Activated T-helper 1 cell treated with anti-CD3 and anti-CD28 coated beads, Interleukin-2, amount 50 U/mL, for 16 hours (primary cell): ENCODE data around the gene SMCO2.

Experiments used
- DNase-seq, 2 donors: peaks; one replicate each; pipeline ENCODE4 v3.0.0-alpha.2; 2020; ENCODE audit warnings: low read depth in 1 of 2, low spot score in 1 of 2

Gene SMCO2

GRCh38 chr12:27446436-27446835 is at the start of gene SMCO2:
TSS of gene SMCO2 (plus strand) at chr12:27446736. CDS start at chr12:27470632, 23,896 bp downstream.
- DNase-seq: no peak

DNA sequence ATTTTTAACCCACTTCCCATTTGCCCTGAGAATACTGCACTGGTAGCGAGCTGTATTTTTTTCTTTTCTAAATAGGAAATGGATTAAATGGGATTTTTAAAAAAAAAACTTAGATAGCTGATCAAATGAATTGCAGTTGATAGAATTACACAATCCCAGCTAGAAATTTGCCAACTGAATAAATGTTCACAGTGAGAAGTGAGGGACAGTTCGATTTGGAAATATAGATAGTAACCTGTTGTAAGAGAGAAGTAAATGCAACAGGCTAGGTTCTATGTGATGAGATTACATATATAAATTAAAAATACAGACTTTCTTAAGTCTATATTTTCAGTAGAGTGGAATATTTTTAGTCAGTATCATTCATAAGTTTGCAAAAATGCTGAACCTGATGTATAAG is 48.1 kb upstream of the SMCO2 start:
- no peak for DNase-seq

GRCh38 chr12:27399074-27399473 is 47.5 kb upstream of the SMCO2 start:
- DNase-seq: no peak

DNA sequence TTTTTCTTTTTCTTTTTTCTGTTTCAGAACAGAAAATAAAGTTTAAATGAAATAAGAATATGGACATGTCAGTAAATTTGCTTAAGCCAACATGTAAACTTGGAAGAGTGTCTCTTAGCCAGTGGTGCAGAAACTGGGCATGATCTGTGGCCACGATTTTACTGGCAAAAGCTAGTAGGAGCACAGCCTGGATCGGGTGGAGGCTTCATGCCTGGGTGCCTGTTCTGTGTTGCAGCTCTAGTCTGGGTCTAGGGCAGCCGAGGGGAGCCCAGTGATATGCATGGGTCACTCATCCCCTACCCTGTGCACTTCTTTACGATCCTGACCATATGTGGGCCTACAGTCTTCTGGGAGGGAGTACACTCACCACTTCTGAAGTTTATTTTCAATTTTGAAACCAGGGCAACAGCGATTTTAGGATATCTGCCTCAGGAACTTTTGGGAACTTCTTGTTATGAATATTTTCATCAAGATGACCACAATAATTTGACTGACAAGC is 45.6 kb upstream of the SMCO2 start:
- no peak for DNase-seq

DNA sequence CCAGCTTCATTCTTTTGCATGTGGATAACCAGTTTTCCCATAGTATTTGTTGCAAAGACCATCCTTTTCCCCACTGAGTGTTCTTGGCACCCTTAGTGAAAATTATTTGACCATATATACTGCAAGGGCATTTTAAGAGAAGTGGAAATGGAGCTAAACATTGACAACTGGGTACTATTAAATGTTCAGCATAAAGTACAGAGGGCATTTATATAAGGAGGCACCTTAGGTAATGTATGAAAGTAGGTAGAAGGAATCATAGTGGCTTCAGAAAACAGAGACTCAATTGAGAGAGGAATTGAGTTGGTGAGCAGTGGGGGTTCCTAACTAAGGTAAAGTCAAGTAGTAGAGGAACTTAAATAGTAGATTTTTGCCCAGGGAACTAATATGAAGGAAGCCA is 34.5 kb upstream of the SMCO2 start:
- DNase-seq: no peak

GRCh38 chr12:27422697-27423096 is 23.8 kb upstream of the SMCO2 start:
- no peak for DNase-seq

GRCh38 chr12:27424631-27425230 is 21.8 kb upstream of the SMCO2 start:
- DNase-seq: no peak

DNA sequence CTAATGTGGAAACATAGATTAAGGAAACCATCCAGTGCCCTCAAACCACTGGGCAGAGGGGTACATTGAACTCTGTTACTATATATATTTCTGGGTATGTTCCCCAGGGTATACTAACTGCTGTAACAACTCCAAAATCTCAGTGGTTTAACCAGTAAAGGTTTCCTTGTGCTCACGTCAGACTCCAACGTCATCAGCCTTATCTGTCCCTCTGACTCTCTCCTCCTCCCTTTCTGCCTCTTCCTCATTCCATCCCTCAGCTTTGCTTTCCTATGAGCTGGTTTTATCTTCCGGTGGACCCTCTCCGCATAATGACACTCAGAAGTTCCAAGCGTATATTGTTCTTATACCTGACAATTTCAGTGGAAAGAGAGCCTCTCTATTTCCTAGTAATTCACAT is 21.2 kb upstream of the SMCO2 start:
- no peak for DNase-seq

GRCh38 chr12:27426743-27427487 is 19.6 kb upstream of the SMCO2 start:
- DNase-seq: no peak

GRCh38 chr12:27427824-27428223 is 18.7 kb upstream of the SMCO2 start:
- DNase-seq: no peak

GRCh38 chr12:27428466-27428865 is 18.1 kb upstream of the SMCO2 start:
- DNase-seq: no peak

GRCh38 chr12:27429606-27430005 is 16.9 kb upstream of the SMCO2 start:
- no peak for DNase-seq

GRCh38 chr12:27431185-27431584 is 15.4 kb upstream of the SMCO2 start:
- no peak for DNase-seq

DNA sequence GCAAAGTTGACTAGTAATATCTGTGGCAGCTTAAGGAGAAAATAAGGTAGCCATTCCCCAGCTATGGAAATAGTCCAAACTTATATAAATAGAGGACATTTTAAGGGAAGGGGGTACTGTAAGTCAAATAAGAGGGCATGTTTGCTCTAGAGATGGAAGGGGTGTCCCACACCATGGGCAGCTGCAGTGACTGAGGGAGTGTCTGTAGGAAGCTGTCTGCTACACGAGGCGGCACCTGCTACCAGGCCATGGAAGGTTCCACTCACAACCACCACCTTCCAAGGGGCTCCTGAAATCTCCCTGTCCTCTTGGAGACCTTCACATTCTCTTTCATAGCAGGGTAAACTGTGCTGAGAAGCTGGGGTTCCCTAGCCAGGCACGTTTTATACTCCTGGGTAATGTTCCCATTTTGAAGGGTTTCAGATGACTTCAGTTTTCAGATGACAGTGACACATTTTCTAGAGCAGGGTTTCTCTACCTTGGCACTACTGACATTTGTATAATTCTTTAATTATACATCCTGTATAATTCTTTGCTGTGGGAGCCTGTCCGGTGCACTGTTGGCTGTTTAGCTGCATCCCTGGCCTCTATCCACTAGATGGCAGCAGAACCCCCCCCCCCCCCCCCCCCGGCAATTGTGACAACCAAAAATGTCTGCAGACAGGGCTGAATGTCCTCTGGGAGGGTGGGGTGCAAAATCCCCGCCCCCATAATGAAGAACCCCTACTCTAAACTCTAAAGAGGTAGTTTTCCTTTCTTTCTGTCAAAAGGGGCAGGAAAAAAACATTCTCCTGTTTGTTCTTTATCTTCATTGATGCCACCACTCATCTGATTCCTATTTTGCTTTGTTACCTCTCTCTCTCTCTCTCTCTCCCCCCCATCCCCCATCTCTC is 11.6 kb upstream of the SMCO2 start:
- DNase-seq: peak in 1 of 2 donors; percentile 1

DNA sequence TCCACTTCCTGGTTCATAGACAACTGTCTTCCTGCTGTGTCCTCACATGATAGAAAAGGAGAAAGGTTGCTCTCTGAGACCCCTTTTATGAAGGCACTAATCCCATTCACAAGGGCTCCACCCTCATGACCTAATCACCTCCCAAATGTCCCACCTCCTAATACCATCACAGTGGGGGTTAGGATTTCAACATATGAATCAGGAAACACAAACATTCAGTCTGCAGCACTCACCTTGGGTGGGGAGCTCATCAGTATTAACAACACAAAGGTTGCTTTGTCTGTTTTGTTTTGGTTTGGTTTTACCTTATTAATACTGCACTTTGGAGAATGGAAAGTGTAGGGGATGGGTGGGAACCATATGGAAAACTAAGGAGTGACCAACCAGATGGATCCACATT is 10.5 kb upstream of the SMCO2 start:
- DNase-seq: no peak

DNA sequence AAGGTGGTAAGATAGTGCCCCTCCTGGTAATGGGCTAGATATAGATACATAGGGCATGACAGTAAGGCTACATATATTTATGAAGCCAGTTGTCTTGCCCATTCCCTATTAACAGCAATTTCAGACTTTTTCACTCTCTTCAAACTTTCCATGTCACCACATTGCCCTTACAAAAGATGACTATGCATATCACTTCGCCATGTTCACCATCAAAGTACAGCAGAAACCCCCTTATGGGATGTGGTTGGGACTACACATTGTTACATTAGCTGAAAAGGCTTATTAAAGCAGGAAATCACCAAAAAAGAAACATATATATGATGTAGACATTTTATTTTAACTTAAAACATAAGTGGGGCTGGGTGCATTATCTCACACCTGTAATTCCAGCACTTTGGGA is 9.8 kb upstream of the SMCO2 start:
- no peak for DNase-seq

- no peak for DNase-seq
Measured at GRCh38 chr12:27437839-27438238, 8.7 kb upstream of the SMCO2 start.

DNA sequence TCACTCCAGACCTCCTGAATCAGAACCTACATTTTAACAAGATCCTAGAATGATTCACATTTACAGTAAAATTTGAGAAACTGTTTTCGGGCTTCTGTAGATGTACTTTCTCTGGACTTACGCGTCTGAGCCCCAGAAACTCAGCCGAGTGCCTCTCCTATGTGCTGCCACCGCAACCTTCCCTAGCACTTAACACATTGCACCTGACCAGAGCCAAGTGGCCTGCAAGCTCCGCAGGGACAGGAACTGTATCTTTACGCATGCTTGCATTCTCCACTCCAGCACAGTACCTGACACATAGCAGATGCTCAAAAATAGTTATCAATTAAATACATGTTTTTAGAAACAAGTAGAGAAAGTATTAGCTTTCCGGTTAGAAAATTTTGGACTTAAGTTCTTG is 1.2 kb downstream of the SMCO2 start:
- DNase-seq: no peak

- DNase-seq: no peak
Measured at GRCh38 chr12:27449026-27449425, 2.5 kb downstream of the SMCO2 start.

GRCh38 chr12:27449893-27450534 is 3.5 kb downstream of the SMCO2 start:
- DNase-seq: no peak
